Measurements from ENCODE around the gene FIGN. TPM values are rescaled to one million over a fixed set of nuclear protein-coding genes. Genes with fewer than 3 reads are reported as not detected.

Gene FIGN
- total RNA-seq, 1 donor from 2014 or later: 5.8 TPM

DNA sequence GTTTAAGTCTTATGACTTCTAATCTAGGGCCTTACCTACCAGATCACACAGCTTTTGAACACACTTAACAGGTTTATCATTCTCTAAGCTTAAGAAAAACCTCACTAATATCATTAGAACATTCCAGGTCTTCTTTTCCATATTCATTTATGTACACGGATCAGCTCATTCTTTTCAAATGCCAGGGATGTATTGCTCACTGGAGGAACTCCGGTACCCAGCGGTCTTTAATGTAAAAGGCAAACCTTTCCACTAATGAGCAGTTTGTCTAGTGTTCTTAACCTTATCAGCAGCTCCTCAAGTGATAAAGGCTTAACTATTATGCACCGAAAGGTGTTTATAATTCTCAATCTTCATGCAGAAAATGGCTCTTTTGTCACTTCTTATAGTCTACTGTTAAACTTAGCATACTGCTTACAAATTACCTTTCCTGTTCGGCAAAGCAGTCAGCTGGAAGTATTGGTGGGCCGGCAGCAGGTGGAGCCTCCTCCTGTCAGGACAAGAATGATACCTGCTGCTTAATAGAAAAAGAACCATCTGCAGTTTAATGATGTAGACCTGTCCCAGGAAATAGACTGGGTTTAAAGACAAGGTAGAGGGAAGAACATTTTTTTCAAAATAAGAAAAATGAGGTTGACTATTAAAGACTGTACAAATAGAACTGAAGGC lies 142.7 kb downstream of the FIGN start:
- Histone ChIP-seq H3K27me3 (ENCODE audit: low read depth) (no peaks in the 10 kb centered on the region), H3K4me3 (no peak overlapping the region), H3K4me1 (no peaks in the 10 kb centered on the region), H3K27ac (no peak overlapping the region), H3K36me3 (no peaks in the 10 kb centered on the region), H3K9me3 (no peaks in the 10 kb centered on the region)
- intact Hi-C loops (cut with DNase I): no loop called here
- ATAC-seq (no peak), DNase-seq (no peak)
- TF ChIP-seq, protein P1, sequence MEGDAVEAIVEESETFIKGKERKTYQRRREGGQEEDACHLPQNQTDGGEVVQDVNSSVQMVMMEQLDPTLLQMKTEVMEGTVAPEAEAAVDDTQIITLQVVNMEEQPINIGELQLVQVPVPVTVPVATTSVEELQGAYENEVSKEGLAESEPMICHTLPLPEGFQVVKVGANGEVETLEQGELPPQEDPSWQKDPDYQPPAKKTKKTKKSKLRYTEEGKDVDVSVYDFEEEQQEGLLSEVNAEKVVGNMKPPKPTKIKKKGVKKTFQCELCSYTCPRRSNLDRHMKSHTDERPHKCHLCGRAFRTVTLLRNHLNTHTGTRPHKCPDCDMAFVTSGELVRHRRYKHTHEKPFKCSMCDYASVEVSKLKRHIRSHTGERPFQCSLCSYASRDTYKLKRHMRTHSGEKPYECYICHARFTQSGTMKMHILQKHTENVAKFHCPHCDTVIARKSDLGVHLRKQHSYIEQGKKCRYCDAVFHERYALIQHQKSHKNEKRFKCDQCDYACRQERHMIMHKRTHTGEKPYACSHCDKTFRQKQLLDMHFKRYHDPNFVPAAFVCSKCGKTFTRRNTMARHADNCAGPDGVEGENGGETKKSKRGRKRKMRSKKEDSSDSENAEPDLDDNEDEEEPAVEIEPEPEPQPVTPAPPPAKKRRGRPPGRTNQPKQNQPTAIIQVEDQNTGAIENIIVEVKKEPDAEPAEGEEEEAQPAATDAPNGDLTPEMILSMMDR (IDR thresholded peaks at IDR 0.05): no peak

DNA sequence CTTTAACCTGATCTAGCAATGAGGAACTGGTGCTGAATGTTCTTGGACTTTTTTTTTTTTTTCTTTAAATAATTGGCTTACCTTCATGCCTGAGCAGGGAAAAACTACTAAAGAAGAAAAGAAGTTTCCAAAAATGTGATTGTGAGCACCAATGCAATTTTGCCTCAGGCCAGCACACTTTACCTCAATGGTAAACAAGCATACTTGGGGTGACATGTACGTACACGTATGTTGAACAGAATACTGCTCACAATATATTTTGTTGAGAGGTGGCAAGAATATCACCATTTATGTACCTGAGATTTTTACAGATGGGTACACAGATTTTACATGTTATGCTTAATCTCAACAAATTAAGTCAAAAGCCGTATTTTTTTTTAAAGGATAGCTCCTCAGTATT lies 144.3 kb downstream of the FIGN start:
- Histone ChIP-seq H3K27me3 (ENCODE audit: low read depth) (no peaks in the 10 kb centered on the region), H3K36me3 (no peaks in the 10 kb centered on the region), H3K27ac (no peak overlapping the region), H3K9me3 (no peaks in the 10 kb centered on the region), H3K4me1 (no peaks in the 10 kb centered on the region), H3K4me3 (no peak overlapping the region)
- DNase-seq (no peak), ATAC-seq (no peak)
- TF ChIP-seq, protein P1 (IDR thresholded peaks at IDR 0.05): no peak
- intact Hi-C loops (cut with DNase I): no loop called here

DNA sequence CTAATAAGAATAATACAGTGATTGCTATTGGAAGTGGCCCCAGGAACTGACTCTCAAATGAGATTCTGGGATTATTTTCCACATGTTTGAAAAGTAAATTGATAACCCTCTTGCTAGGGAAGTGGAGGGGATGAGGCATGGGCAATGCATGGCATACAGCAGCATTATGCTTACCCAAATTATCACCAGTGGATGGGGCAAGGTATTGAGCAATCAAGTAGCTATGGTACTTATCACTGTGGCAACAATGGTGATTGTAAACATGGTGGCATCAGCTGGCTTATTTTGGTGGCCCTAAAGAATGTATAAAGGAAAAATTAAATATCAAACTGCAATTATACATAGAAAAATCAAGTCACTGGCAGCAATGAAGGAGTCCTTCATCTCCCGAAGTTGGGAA lies 155.1 kb downstream of the FIGN start:
- DNase-seq (no peak), ATAC-seq (no peak)
- H3K27me3 ChIP-seq (ENCODE audit: low read depth): no peaks in the 10 kb centered on the region
- H3K27ac ChIP-seq: no peak overlapping the region
- H3K36me3 ChIP-seq: no peaks in the 10 kb centered on the region
- TF ChIP-seq, protein P1 (IDR thresholded peaks at IDR 0.05): no peak
- no peaks in the 10 kb centered on the region for H3K9me3 ChIP-seq
- no peak overlapping the region for H3K4me3 ChIP-seq
- intact Hi-C loops (cut with DNase I): no loop called here
- H3K4me1 ChIP-seq: no peaks in the 10 kb centered on the region

DNA sequence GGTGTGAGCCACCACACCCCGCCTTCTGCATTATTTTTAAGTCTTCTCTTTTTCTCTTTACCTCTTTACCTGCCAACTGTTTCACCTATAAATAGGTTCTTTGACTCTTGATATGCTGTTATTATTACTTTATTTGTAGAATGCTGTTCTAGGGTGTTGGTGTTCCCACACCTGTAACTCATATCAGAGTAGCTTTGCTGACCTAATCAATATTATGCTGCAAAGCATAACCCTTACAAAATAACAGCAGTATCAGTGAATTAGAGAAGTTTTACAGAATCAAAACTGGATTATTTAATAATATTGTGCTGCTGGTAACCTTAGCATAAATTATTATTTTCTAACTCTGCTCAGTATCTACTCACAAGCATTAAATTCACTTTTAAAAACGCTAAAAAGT lies 161.5 kb downstream of the FIGN start:
- H3K27ac ChIP-seq: no peak overlapping the region
- ATAC-seq: no peak
- no peaks in the 10 kb centered on the region for H3K36me3 ChIP-seq
- no peak overlapping the region for H3K4me3 ChIP-seq
- H3K9me3 ChIP-seq: no peaks in the 10 kb centered on the region
- intact Hi-C loops (cut with DNase I): no loop called here
- no peaks in the 10 kb centered on the region for H3K27me3 ChIP-seq (ENCODE audit: low read depth)
- DNase-seq: no peak
- TF ChIP-seq, protein P1 (IDR thresholded peaks at IDR 0.05): no peak
- H3K4me1 ChIP-seq: no peaks in the 10 kb centered on the region

DNA sequence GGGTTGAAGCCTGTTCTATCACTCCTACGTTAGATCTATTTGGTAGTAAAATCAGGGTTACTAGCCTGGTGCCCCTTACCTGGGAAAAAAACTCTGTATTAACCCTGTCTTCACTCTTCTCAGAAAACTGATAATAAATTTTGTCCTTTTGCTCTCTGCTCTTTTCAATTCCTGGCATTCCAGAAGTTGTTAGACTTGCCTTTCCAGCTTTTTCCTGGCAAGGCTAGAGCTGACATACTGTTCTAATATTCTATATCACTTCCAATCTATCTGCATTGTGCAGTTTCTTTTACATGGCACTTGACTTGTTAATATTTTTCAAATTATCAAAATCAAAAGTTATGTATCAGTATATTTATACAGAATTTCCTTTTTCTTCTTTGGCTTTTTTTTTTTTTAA lies 162.2 kb downstream of the FIGN start:
- TF ChIP-seq, protein P1 (IDR thresholded peaks at IDR 0.05): no peak
- Histone ChIP-seq H3K4me3 (no peak overlapping the region), H3K4me1 (no peaks in the 10 kb centered on the region), H3K9me3 (no peaks in the 10 kb centered on the region), H3K27me3 (ENCODE audit: low read depth) (no peaks in the 10 kb centered on the region), H3K36me3 (no peaks in the 10 kb centered on the region), H3K27ac (no peak overlapping the region)
- ATAC-seq (no peak), DNase-seq (no peak)
- intact Hi-C loops (cut with DNase I): no loop called here
